Activated CD4-positive, CD25-positive, alpha-beta regulatory T cell (primary cell): ENCODE measurements around the gene WIPI1.
"Not testable (repeated sequence)": the region's sequence is repeated elsewhere in the genome, so short reads cannot be mapped to it uniquely, and the experiment has no call there.

Experiments used
- DNase-seq, 4 experiments: peaks; one replicate each; lab custom pipeline; 2025; lab: John Stamatoyannopoulos, UW

Gene WIPI1

DNA sequence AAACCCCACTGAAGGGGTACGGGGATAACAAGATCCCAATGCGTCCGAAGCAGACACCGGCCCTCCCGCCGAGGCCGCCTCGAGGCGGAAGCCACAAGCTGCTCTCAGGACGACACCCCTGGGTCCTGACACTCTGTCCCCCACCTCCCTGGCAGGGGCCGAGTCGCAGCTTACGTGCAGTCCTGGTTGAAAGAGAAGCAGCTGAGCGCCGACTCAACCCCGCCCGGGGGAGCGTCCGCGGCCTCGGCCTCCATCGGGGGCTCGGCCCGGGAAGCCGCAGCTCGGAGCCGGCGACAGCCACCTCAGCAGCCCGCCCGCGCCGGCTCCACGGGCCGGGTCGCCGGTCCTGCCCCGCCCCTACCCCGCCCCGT, at the start of gene WIPI1:
Gene WIPI1, minus strand, starts transcription at position 329 of the 371 bp plus-strand sequence. Its CDS starts 75 bp downstream, at position 254.
- DNase-seq = peak in 1 of 4 experiments; percentile 48

GRCh38 chr17:68505951-68506350, 48.7 kb upstream of the WIPI1 start:
- DNase-seq = no peak

DNA sequence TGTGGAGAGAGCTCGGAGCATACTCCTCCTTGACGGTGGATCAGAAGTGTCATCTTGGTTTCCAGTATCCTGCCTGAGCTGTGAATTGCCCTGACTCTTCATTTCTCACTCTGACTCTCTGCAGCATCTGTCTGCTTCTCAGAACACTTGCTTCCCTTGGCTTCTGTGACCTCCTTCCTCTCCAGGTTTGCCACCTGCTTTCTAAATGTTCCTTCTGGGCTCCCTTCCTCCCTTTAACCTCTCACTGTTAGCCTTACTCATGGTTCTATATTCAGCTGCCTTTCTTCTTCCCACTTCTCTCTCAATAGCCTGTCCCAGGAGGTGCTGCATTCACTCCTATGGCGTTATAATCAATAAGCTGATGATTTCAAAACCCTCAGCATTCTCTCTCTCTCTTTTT, 43.8 kb upstream of the WIPI1 start:
- DNase-seq = no peak

DNA sequence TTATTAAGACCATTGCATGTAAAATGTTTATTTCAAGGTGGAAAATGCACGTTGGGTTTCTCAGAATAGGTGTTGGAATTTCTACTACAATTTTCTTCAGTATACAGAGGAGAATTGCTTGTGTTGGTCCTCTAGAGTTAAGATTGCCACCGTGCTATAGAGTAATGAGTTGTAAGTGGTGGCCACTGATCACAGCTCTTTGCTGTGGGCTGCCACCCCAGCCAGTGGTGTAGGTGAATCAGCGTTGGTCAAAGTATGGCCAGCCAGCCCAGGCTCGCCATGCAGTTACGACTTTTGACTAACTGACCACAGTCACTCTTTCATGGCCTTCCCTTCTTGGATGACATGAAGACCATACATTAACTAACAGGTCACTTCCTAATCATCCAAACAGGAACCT, 42.3 kb upstream of the WIPI1 start:
- DNase-seq = no peak

DNA sequence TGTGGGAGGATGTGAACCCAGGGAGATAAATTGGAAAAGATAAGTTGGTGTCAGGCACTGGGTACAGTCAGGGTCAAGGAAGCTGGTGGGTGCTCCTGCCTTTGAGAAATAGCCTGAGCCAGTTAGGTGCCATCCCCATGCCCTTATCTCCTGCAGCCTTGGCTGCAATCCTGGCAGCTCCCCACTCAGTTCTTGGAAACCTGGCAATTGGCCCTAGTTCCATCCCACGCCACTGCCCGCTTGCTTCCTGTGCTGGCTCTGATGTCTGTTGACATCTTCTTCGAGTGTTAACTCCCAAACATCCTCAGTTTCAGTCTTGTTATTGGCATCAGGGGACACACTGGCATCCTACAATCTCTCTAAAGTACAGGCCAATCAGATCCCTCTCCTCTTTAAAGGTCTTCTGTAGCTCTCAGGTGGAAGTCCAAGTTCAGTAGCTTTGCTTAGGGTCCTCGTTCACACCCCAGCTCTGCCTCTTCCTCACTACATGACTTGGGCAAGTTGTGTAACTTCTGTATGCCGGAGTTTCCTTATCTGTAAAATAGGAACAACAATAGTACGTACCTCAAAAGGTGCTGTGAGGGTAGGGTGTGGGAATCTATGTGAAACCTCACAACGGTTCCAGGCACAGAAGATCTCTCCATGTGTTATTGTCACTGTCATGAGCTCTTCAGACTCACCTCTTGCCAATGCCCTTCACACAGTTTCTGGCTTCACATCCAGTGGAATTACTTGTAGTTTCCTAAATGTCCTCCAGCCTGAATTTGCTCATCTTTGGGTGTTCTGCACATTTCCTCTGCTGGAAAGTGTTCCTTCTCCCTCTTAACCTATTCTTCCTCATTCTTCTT, 41.4 kb upstream of the WIPI1 start:
- DNase-seq = no peak

GRCh38 chr17:68497885-68498319, 40.6 kb upstream of the WIPI1 start:
- DNase-seq = no peak

DNA sequence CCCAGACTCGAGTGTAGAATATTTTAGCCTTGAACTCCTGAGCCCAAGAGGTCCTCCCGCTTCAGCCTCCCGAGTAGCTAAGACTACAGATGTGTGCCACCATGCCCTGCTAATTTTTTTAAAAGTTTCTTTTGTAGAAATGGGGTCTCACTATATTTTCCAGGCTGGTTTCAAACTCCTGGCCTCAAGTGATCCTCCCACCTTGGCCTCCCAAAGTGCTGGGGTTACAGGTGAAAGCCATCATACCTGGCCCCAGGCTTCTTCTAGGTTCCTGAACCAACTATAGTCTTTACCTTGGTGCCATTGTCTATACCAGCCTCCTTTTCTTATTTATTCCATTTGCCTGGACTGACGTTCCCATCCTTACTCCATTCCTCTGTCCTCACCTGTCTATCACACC, 37.8 kb upstream of the WIPI1 start:
- DNase-seq = no peak

- not testable (repeated sequence) for DNase-seq
Measured at GRCh38 chr17:68492394-68493054, 35.2 kb upstream of the WIPI1 start.

- DNase-seq = no peak
Measured at GRCh38 chr17:68491381-68492231, 34.3 kb upstream of the WIPI1 start.

DNA sequence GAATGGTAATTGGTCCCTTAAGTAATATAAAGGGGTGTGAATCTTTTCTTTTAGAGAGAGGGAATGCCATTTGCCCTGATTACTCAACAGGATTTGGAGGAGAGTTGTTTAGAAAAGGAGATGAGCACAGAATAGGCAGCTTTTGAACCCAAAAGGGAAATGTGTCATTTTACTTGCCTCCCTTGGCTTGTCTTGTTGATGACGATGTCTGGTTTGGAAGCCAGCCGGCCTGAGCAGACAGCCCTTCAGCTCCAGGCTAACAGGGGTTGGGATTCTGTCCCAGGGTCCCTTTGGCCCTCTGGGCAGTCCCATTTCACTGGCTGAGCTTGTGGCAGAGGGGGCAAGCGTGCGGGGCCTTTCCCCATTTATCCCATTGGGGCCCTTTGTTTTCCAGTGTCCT, 32.6 kb upstream of the WIPI1 start:
- no peak for DNase-seq

DNA sequence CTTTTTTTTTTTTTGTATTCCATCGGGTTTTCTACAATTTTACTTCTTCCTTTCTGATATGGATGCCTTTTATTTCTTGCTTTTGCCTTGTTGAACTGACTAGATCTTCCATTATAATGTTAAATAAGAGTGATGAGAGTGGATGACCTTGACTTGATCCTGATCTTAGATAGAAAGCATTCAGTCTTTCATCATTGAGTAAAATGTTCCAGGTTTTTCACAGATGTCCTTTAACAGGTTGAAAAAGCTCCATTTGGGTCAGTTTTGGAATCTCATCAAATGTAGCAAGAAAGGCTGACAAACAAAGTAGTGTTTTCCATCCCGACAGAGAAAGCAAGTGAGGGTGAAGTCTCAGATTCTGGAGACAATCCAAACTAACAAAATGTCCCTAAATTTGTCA, 27.2 kb upstream of the WIPI1 start:
- no peak for DNase-seq

DNA sequence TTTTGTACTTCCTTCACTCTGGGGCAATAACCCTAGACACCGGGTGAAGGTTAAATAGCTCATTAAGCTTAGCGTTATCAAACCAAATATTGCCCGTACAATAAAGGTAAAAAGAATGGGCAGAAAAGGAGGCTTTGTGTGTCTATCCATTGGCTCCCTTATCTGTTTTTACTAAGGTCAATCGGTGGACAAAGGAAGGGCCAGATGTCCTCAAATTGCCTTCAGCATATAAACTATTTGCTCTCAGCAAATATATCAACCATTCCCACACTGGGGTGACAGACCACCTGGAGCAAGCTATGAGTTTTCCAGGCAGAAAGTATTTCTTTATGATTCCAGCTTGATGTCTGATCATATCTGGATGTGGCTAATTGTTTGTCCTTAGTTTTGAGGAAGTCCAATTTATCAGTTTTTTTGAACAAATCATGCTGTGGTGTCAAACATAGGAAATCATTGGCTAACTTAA, 25.3 kb upstream of the WIPI1 start:
- DNase-seq = no peak

DNA sequence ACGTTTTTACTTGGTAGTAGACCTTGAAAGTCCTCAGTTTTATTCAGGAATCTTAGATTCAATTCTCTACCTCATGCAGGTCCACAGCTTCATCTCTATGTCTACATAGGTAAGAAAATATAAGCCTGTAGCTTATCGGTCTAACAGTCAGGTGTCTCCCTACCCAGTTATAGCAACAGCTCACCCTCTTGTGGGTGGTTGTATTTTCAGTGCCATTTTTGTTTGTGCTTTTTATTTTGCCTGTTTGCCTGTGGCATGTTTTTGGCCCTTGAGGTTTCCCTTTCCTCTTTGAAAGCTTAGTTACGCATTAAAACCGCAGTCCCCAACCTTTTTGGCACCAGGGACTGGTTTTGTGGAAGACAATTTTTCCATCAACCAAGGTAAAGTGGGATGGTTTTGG, 23.6 kb upstream of the WIPI1 start:
- DNase-seq = no peak

DNA sequence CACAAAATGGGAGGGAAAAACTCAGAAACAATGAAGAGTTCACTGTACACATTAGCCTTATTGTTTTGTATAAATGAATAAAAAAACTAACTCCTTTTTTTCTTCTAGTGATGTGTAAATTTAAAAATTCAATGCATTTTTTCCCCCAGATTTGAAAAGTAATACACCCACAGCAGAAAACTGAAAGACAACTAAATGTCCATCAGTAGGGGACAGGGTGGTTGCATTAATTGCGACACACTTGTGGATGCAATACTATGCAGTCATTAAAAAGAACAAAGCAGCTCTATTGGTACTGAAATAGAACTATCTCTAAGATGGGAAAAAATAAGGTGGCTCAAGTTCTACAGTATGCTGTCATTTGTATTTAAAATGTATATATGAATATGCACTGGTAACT, 13.7 kb upstream of the WIPI1 start:
- no peak for DNase-seq

GRCh38 chr17:68468788-68469187, 11.5 kb upstream of the WIPI1 start:
- no peak for DNase-seq

GRCh38 chr17:68468334-68468733, 11.0 kb upstream of the WIPI1 start:
- DNase-seq = no peak

DNA sequence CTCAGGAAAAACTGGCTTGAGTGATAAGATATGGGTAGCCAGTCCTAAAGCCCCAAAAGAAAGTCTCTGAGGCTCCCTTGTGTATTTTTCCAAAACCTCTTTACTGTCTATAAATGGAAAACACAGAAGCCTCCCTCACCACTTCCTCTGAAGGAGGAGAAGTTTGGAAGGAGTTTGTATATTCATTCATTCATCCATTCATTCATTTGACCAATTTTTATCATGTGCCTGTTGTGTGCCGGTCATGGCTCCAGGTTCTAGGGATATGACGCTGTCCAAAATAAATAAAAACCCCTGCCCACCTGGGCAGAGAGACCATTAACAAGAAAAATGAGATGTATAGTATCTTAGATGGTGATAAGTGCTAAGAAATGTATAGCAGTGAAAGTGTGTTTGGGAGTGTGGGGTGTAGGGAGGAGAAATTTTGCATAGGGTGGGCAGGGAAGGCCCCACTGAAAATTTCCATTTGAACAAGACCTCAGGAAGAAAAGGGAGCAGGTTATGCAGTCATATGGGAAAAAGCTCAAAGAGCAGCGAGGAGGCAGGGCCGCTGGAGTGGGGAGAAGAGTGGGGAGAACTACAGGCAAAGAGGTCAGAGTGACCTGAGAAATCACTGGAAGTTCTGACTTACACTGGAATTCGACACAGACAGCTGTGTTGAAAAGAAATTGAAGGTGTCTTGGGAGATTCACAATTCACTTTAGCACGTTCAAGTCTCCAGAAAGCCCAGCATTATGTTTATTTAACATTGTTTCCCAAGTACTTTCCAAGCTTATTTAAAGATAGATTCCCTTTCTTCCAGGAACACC, 6.1 kb upstream of the WIPI1 start:
- DNase-seq = no peak

- peak; percentile 10 to 37 (median 26) for DNase-seq
Measured at GRCh38 chr17:68462381-68463210, 5.3 kb upstream of the WIPI1 start.

- no peak for DNase-seq
Measured at GRCh38 chr17:68461589-68461988, 4.3 kb upstream of the WIPI1 start.

GRCh38 chr17:68461122-68461539, 3.8 kb upstream of the WIPI1 start:
- DNase-seq = no peak

- no peak for DNase-seq
Measured at GRCh38 chr17:68460715-68461114, 3.4 kb upstream of the WIPI1 start.
